HepG2 (cell line): ENCODE results near the gene TCF25. TPM values are rescaled to one million over a fixed set of nuclear protein-coding genes. Genes with fewer than 3 reads are reported as not detected.

ENCODE experiments used
- ARNT ChIP-seq: fragments of 450-650 bp; IDR thresholded peaks from 2 replicates; pipeline ENCODE4 v1.6.1; 2017
- BCL6 ChIP-seq: IDR thresholded peaks from 2 replicates; pipeline ENCODE4 v1.6.1; 2016; ENCODE audit warnings: missing genetic modification reagents, missing compliant biosample characterization
- E2F1 ChIP-seq: sonication (generic); formaldehyde crosslinking; IDR thresholded peaks from 2 replicates; pipeline ENCODE4 v1.5.0; 2020; ENCODE audit warnings: missing genetic modification reagents
- EP300 ChIP-seq, 3 experiments: sonication (generic) in 1 of 3; formaldehyde crosslinking in 1 of 3; IDR thresholded peaks; 2 replicates each; pipeline versions ENCODE4 v1.5.1 to v1.6.1; 2011 to 2020; ENCODE audit warnings: low read depth in 2 of 3, low read length in 2 of 3, borderline replicate concordance in 1 of 3, improper control_type of control experiment in 1 of 3, mild to moderate bottlenecking in 1 of 3, missing genetic modification reagents in 1 of 3, moderate library complexity in 1 of 3
- ETS1 ChIP-seq: sonication (generic); formaldehyde crosslinking; IDR thresholded peaks from 2 replicates; pipeline ENCODE4 v1.4.0; 2020; ENCODE audit warnings: missing genetic modification reagents
- HOXD1 ChIP-seq: sonication (generic); formaldehyde crosslinking; IDR thresholded peaks from 2 replicates; pipeline ENCODE4 v1.5.0; 2020; ENCODE audit warnings: missing genetic modification reagents
- ISX ChIP-seq: sonication (generic); formaldehyde crosslinking; conservative IDR thresholded peaks from 2 replicates; pipeline ENCODE4 v1.5.0; 2020; ENCODE audit warnings: missing genetic modification reagents
- PLSCR1 ChIP-seq: sonication (generic); formaldehyde crosslinking; IDR thresholded peaks from 2 replicates; pipeline ENCODE4 v1.5.0; 2020; ENCODE audit warnings: missing genetic modification reagents, mild to moderate bottlenecking, borderline replicate concordance
- REST ChIP-seq, 2 experiments: IDR thresholded peaks; 2 replicates each; pipeline ENCODE4 v1.6.1; 2011 to 2012; ENCODE audit warnings: low read length in 2 of 2, borderline replicate concordance in 1 of 2, low read depth in 1 of 2, mild to moderate bottlenecking in 1 of 2, moderate library complexity in 1 of 2
- RFX1 ChIP-seq: fragments of 450-650 bp; IDR thresholded peaks from 2 replicates; pipeline ENCODE4 v1.6.1; 2017
- RFXAP ChIP-seq: sonication (generic); formaldehyde crosslinking; IDR thresholded peaks from 2 replicates; pipeline ENCODE4 v1.4.0; 2020; ENCODE audit warnings: missing genetic modification reagents, borderline replicate concordance
- TEAD2 ChIP-seq: sonication (generic); formaldehyde crosslinking; IDR thresholded peaks from 2 replicates; pipeline ENCODE4 v1.9.0; 2021; ENCODE audit warnings: missing genetic modification reagents
- UBTF ChIP-seq: sonication (generic); formaldehyde crosslinking; IDR thresholded peaks from 2 replicates; pipeline ENCODE4 v1.4.0; 2020; ENCODE audit warnings: mild to moderate bottlenecking, missing genetic modification reagents
- ZBTB21 ChIP-seq: sonication (generic); formaldehyde crosslinking; IDR thresholded peaks from 2 replicates; pipeline ENCODE4 v1.4.0; 2020; ENCODE audit warnings: missing genetic modification reagents
- ZNF292 ChIP-seq: sonication (generic); formaldehyde crosslinking; IDR thresholded peaks from 2 replicates; pipeline ENCODE4 v1.8.1; 2022; ENCODE audit warnings: mild to moderate bottlenecking, low read depth, missing genetic modification reagents, borderline replicate concordance
- ZNF3 ChIP-seq: IDR thresholded peaks from 2 replicates; pipeline ENCODE4 v1.7.0; 2017; ENCODE audit warnings: inconsistent platforms
- ZNF570 ChIP-seq: sonication (generic); formaldehyde crosslinking; IDR thresholded peaks from 2 replicates; pipeline ENCODE4 v1.4.0; 2020; ENCODE audit warnings: mild to moderate bottlenecking, missing genetic modification reagents, borderline replicate concordance
- ZNF572 ChIP-seq: sonication (generic); formaldehyde crosslinking; IDR thresholded peaks from 2 replicates; pipeline ENCODE4 v1.5.1; 2020; ENCODE audit warnings: mild to moderate bottlenecking, missing genetic modification reagents
- ZNF761 ChIP-seq: sonication (generic); formaldehyde crosslinking; conservative IDR thresholded peaks from 2 replicates; pipeline ENCODE4 v1.4.0; 2020; ENCODE audit warnings: mild to moderate bottlenecking, missing genetic modification reagents
- ZSCAN30 ChIP-seq: sonication (generic); formaldehyde crosslinking; IDR thresholded peaks from 2 replicates; pipeline ENCODE4 v1.5.0; 2020; ENCODE audit warnings: mild to moderate bottlenecking, missing genetic modification reagents
- polyA plus RNA-seq, 8 experiments: library from polyadenylated mRNA; depleted of rRNA in 3 of 8; stranded (reverse) in 7 of 8; unstranded in 1 of 8; fragments of >200 nt; fragmentation: Illumina TruSeq in 4 of 8; extraction: Trizol in 4 of 8; gene quantifications; 2 replicates each; pipeline versions ENCODE4 v1.2.1 to v1.2.3, GENCODE V29; 2011 to 2016; ENCODE audit warnings: low read depth in 4 of 8, missing spikeins in 1 of 8, mixed read lengths in 1 of 8; ENCODE audit not compliant: insufficient read depth in 1 of 8
- total RNA-seq, 5 experiments: library from RNA; depleted of rRNA; stranded (reverse); fragments of >200 nt; fragmentation: Illumina TruSeq; extraction: Trizol; gene quantifications; 2 replicates each; pipeline ENCODE4 v1.2.3, GENCODE V29; 2016; ENCODE audit warnings: low read depth in 1 of 5

TCF25 gene
- total and polyA plus RNA-seq, 2 of the 13 experiments (the other 11 are each of a cell fraction or from before 2014, with no cell fraction given) = 138 to 206 TPM

- no peak for TF ChIP-seq UBTF
- TF ChIP-seq REST (IDR thresholded peaks at IDR 0.05; ENCODE audit: borderline replicate concordance in 1 of 2, low read depth in 1 of 2, low read length in 2 of 2) = no peak; a peak in 1 of 4 replicates
- TF ChIP-seq ZNF3 (CRISPR knock-in tag) = no peak
- no peak for TF ChIP-seq ARNT
- no peak for TF ChIP-seq ZSCAN30 (CRISPR knock-in tag)
- peak; percentile 54; the same call in 1 of the 2 replicates for TF ChIP-seq BCL6 (CRISPR knock-in tag)
- TF ChIP-seq ZBTB21 (CRISPR knock-in tag) = peak; percentile 65
- no peak for TF ChIP-seq TEAD2
- no peak for TF ChIP-seq ZNF572 (CRISPR knock-in tag)
- no peak for TF ChIP-seq ISX (CRISPR knock-in tag)
- TF ChIP-seq ZNF761 (CRISPR knock-in tag) = no peak
- no peak for TF ChIP-seq ZNF570 (CRISPR knock-in tag)
- peak; percentile 61; the same call in 1 of the 2 replicates for TF ChIP-seq ZNF292 (CRISPR knock-in tag)
- no peak for TF ChIP-seq PLSCR1 (CRISPR knock-in tag)
- TF ChIP-seq RFX1 = no peak
- TF ChIP-seq HOXD1 (CRISPR knock-in tag) = peak; percentile 82
- no peak for TF ChIP-seq RFXAP (CRISPR knock-in tag)
- peak in 1 of 2 experiments; percentile 41; a peak in 1 of 4 replicates for TF ChIP-seq EP300 (IDR thresholded peaks at IDR 0.05; ENCODE audit: low read depth in 2 of 2, low read length in 2 of 2)
- peak; percentile 71 for TF ChIP-seq EP300 (CRISPR knock-in tag; IDR thresholded peaks at IDR 0.05; ENCODE audit: borderline replicate concordance)
- TF ChIP-seq E2F1 (CRISPR knock-in tag) = no peak
- TF ChIP-seq ETS1 (CRISPR knock-in tag) = no peak
These were observed 45.3 kb downstream of the TCF25 start, which contains the start of gene MC1R (continued) for GRCh38 chr16:89918453-89919347.
